ENCODE results near the gene TBCB.

The TBCB gene

DNA sequence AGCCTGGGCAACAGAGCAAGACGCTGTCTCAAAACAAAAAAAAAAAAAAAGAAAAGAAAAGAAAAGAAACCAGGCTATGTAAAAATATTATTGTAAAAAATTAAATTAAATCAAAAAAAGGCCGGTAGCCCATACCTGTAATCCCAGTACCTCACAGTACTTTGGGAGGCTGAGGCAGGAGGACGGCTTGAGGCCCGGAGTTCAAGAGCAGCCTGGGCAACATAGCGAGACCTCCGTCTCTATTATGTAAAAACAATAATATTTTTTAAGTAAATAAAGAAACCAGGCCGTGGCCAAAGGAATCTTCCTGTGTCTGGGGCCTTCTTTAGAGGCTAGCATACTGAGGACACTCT, 23.8 kb downstream of the TBCB start:
- Mint-ChIP-seq H3K36me3 (ENCODE audit: low read depth) (peaks cover 24% of the 10 kb centered on the region), H3K9me3 (no peaks in the 10 kb centered on the region), H3K27me3 (ENCODE audit: low read depth) (peaks cover 5% of the 10 kb centered on the region), H3K4me3 (peak overlapping the region; percentile 98 to 99 (median 99)), H3K4me1 (peaks cover 9% of the 10 kb centered on the region), H3K27ac (peak overlapping the region; percentile 95 to 98 (median 98))
- TF ChIP-seq, protein P1, sequence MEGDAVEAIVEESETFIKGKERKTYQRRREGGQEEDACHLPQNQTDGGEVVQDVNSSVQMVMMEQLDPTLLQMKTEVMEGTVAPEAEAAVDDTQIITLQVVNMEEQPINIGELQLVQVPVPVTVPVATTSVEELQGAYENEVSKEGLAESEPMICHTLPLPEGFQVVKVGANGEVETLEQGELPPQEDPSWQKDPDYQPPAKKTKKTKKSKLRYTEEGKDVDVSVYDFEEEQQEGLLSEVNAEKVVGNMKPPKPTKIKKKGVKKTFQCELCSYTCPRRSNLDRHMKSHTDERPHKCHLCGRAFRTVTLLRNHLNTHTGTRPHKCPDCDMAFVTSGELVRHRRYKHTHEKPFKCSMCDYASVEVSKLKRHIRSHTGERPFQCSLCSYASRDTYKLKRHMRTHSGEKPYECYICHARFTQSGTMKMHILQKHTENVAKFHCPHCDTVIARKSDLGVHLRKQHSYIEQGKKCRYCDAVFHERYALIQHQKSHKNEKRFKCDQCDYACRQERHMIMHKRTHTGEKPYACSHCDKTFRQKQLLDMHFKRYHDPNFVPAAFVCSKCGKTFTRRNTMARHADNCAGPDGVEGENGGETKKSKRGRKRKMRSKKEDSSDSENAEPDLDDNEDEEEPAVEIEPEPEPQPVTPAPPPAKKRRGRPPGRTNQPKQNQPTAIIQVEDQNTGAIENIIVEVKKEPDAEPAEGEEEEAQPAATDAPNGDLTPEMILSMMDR (IDR thresholded peaks at IDR 0.05; ENCODE audit: unreplicated experiment in 3 of 3) = no peak

DNA sequence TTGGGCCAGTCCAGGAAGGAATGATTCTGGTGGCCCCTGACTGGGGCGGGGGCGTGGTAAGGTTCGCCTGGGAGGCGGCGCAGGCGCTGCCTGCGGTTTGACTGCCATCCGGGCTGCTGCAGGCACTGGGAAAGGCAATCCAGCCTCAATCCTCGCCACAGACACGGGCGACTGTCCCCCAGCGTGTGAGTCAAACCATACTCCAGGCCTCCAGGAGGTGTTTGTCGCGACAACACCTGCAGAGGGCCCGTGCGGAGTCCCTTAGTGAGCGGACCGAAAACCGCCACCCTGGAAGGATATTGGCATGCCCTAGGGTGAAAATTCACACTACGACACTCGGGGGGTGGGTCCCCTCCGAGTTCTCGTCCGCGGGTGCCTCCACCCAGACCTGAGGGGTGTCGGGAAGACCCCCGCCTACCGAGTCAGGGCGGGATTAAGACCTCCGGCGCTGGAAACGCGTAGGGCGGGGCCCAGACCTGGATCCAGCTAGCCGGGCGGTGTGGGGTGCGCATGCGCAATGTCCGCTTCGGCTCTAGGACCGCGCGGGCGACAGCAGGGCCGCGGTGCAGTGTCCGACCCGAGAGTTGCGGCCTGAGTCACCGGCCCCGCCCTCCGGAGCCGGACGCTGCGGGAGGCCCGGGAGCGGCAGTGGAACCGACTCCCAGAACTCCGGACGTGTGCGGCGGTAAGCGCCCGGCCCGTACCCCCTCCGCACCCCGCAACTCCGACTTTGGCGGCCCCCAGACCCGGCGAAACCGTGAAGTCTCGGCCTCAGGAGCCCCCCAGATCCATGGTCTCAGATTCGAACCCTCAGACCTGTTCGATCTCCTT, 24.4 kb downstream of the TBCB start, which contains the start of gene CAPNS1:
Gene CAPNS1, plus strand, starts transcription at position 594 of the 831 bp plus-strand sequence. CDS start 946 bp downstream, outside the sequence.
- H3K27me3 Mint-ChIP-seq (ENCODE audit: low read depth) = peaks cover 5% of the 10 kb centered on the region
- no peaks in the 10 kb centered on the region for H3K9me3 Mint-ChIP-seq
- H3K4me1 Mint-ChIP-seq = peaks cover 9% of the 10 kb centered on the region
- H3K36me3 Mint-ChIP-seq (ENCODE audit: low read depth) = peaks cover 28% of the 10 kb centered on the region
- TF ChIP-seq, protein P1 (IDR thresholded peaks at IDR 0.05; ENCODE audit: unreplicated experiment in 3 of 3) = peak in 2 of 3 experiments; percentile 12 to 22
- H3K4me3 Mint-ChIP-seq = peak within 1 kb of the TSS; percentile 98 to 99 (median 99)
- peak within 1 kb of the TSS; percentile 95 to 98 (median 98) for H3K27ac Mint-ChIP-seq

DNA sequence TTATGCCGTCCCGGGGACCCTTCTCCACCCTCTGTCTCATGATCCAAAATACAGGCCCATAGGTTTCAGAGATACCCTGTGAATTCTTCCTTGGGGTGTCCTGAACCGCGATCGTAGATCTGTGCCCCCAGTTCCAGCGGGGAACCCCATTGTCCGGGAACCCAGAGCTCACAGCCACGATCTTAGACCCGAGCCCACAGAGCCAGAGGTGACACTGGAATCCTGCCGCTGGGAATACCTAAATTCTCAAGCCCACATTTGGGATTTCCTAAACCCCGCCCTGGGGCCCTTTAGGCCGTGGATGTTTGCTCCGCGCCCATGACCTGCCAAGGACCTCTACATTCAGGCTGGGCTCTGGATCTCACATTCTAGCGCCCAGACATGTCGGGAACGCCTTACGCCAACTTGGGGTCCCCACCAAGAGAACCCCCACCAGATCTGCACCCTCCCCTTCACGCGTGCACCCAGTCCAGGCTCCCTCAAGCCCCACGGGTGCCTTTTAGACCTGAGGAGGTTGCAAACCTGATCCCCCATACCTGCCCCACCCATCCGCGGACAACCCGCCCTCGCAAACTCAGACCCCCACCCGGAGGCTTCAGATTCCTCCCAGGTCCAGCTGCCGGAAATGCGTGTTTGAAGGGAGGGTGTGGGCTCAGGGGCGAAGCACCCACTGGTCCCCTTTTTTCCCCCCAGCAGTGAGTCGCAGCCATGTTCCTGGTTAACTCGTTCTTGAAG, 25.2 kb downstream of the TBCB start:
- Mint-ChIP-seq H3K27ac (peak overlapping the region; percentile 95 to 98 (median 98)), H3K36me3 (ENCODE audit: low read depth) (peaks cover 32% of the 10 kb centered on the region), H3K9me3 (no peaks in the 10 kb centered on the region), H3K27me3 (ENCODE audit: low read depth) (peaks cover under 1% of the 10 kb centered on the region), H3K4me3 (peak overlapping the region; percentile 98 to 99 (median 99)), H3K4me1 (peaks cover 9% of the 10 kb centered on the region)
- TF ChIP-seq, protein P1 (IDR thresholded peaks at IDR 0.05; ENCODE audit: unreplicated experiment in 3 of 3) = no peak

DNA sequence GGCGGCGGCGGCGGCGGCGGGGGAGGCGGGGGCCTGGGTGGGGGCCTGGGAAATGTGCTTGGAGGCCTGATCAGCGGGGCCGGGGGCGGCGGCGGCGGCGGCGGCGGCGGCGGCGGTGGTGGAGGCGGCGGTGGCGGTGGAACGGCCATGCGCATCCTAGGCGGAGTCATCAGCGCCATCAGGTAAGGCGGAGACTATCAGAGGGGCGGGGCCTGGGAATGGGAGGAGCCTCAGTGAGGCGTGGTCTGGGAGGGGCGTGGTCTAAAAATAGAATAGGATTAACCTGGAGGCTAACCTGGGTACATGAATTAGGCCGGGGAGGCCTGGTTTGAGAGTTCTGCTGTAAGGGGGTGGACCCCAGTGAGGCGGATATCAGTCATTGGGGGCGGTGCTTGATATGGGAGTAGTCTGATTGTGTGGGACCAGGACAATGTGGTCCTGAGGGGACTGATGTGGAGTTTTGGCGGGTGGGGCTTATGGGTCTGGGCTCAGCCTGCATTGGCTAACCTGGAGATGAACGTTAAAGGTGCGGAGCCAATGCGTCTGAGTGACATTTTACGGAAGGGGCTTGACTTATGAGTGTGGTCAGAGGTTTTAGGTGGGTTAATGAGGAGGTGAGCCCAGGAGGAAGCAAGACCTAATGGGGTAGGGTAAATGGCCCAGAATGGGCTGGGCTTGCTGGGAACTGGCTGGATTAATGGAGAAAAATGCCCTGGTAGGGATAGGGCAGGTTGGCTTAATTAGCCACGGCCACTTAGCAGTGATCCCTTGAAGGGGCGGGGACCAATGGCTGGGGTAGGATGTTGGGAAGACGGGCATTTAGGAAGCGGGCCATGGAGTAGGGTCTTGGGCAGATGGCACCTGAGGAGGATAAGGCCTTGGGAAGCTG, 26.0 kb downstream of the TBCB start:
- H3K36me3 Mint-ChIP-seq (ENCODE audit: low read depth) = peaks cover 40% of the 10 kb centered on the region
- peaks cover 9% of the 10 kb centered on the region for H3K4me1 Mint-ChIP-seq
- H3K27me3 Mint-ChIP-seq (ENCODE audit: low read depth) = no peaks in the 10 kb centered on the region
- H3K27ac Mint-ChIP-seq = peak overlapping the region; percentile 95 to 98 (median 98)
- TF ChIP-seq, protein P1 (IDR thresholded peaks at IDR 0.05; ENCODE audit: unreplicated experiment in 3 of 3) = no peak
- H3K9me3 Mint-ChIP-seq = no peaks in the 10 kb centered on the region
- peak overlapping the region; percentile 98 to 99 (median 99) for H3K4me3 Mint-ChIP-seq

DNA sequence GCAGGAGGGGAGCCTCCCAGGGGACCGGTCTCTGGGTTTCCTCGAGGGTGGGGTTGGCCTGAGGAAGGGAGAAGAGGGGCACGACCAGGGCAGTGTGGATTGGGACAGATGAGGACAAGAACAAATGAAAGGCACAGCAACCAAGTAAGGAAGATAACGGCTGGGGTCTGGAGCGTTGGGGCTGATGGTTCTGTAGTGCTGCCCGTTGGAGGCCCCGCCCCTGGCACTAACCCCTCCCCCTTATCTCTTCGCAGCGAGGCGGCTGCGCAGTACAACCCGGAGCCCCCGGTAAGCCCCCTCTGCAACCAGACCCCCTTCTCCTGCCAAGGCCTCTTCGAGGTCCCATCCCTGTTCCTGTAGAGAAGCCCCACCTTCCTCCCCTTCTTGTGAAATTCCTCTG, 26.8 kb downstream of the TBCB start:
- Mint-ChIP-seq H3K9me3 (no peaks in the 10 kb centered on the region), H3K4me1 (peaks cover 9% of the 10 kb centered on the region), H3K36me3 (ENCODE audit: low read depth) (peaks cover 48% of the 10 kb centered on the region), H3K27ac (no peak overlapping the region), H3K27me3 (ENCODE audit: low read depth) (no peaks in the 10 kb centered on the region), H3K4me3 (peak overlapping the region; percentile 98 to 99 (median 99))
- TF ChIP-seq, protein P1 (IDR thresholded peaks at IDR 0.05; ENCODE audit: unreplicated experiment in 3 of 3) = no peak

Data from nephron (organoid).